Esophagus (tissue), 2 donors: ENCODE results near the gene KCNK5. TPM values are rescaled to one million over a fixed set of nuclear protein-coding genes. Genes with fewer than 3 reads are reported as not detected.

ENCODE experiments used
- H3K27ac ChIP-seq, 2 donors: one replicate each; pipeline ENCODE4 v1.5.1; 2013; ENCODE audit warnings: low read depth in 2 of 2, mild to moderate bottlenecking in 2 of 2, inconsistent platforms in 1 of 2, low read length in 1 of 2, moderate library complexity in 1 of 2
- H3K27me3 ChIP-seq, 2 donors: one replicate each; pipeline ENCODE4 v1.6.1; 2013; ENCODE audit warnings: low read length in 2 of 2, control low read depth in 1 of 2, mild to moderate bottlenecking in 1 of 2; ENCODE audit not compliant: insufficient read depth in 2 of 2, control insufficient read depth in 1 of 2
- H3K36me3 ChIP-seq, 2 donors: one replicate each; pipeline ENCODE4 v1.6.1; 2013; ENCODE audit warnings: low read length in 1 of 2; ENCODE audit not compliant: control insufficient read depth in 2 of 2, insufficient read depth in 2 of 2
- H3K4me1 ChIP-seq, 2 donors: one replicate each; pipeline ENCODE4 v1.6.1; 2013; ENCODE audit warnings: low read length in 1 of 2; ENCODE audit not compliant: control insufficient read depth in 2 of 2, insufficient read depth in 2 of 2
- H3K4me3 ChIP-seq, 2 donors: one replicate each; pipeline ENCODE4 v1.5.1; 2013; ENCODE audit warnings: low read length in 2 of 2, mild to moderate bottlenecking in 2 of 2, low read depth in 1 of 2, moderate library complexity in 1 of 2
- H3K9me3 ChIP-seq, 2 donors: one replicate each; pipeline ENCODE4 v1.6.1; 2013; ENCODE audit warnings: mild to moderate bottlenecking in 2 of 2, low read depth in 1 of 2, low read length in 1 of 2, moderate library complexity in 1 of 2; ENCODE audit not compliant: control insufficient read depth in 2 of 2, insufficient read depth in 1 of 2
- WGBS, 2 donors: extraction: QIAGEN DNeasy Blood & Tissue Kit; methylation state at CpG; one replicate each; pipeline ENCODE4 v1.1.7; 2013; 5-methylcytosine and 5-hydroxymethylcytosine counted together
- polyA plus RNA-seq, 2 donors: library from polyadenylated mRNA; stranded (reverse); fragments of 200-250 nt; gene quantifications; one replicate each; pipeline ENCODE4 v1.2.3, GENCODE V29; 2013
- donor health status: healthy with polysubstance abuse.
- donor health status: Bipolar disorder and iron deficiency.

KCNK5 gene
- polyA plus RNA-seq, 2 donors: 2.5 to 2.7 TPM

- Histone ChIP-seq H3K27ac (no peak overlapping the region), H3K36me3 (peaks cover 0 to 2% of the 10 kb centered on the region in 2 donors), H3K27me3 (no peaks in the 10 kb centered on the region), H3K4me1 (peaks cover 7 to 57% of the 10 kb centered on the region in 2 donors), H3K9me3 (no peaks in the 10 kb centered on the region), H3K4me3 (no peak overlapping the region)
- 83% methylated on average over 5 of the region's 5 CpGs for WGBS, 2 donors
Observed at GRCh38 chr6:39210450-39210849, 18.8 kb downstream of the KCNK5 start.

- no peaks in the 10 kb centered on the region for H3K9me3 ChIP-seq
- peaks cover 0 to 4% of the 10 kb centered on the region in 2 donors for H3K36me3 ChIP-seq
- H3K27me3 ChIP-seq: no peaks in the 10 kb centered on the region
- 27 to 40% methylated on average over 6 of the region's 6 CpGs for WGBS, 2 donors
- H3K4me1 ChIP-seq: peaks cover 7 to 57% of the 10 kb centered on the region in 2 donors
- H3K4me3 ChIP-seq: no peak overlapping the region
- H3K27ac ChIP-seq: peak overlapping the region; percentile 60 to 72
Observed at GRCh38 chr6:39209911-39210310, 19.4 kb downstream of the KCNK5 start.

- Histone ChIP-seq H3K9me3 (no peaks in the 10 kb centered on the region), H3K4me3 (no peak overlapping the region), H3K36me3 (peaks cover 0 to 4% of the 10 kb centered on the region in 2 donors), H3K27ac (peak overlapping the region; percentile 60 to 72), H3K27me3 (no peaks in the 10 kb centered on the region), H3K4me1 (peaks cover 7 to 57% of the 10 kb centered on the region in 2 donors)
- 36 to 43% methylated on average over 6 of the region's 6 CpGs for WGBS, 2 donors
Observed at GRCh38 chr6:39209360-39209811, 19.9 kb downstream of the KCNK5 start.

GRCh38 chr6:39208223-39208739 lies 21.0 kb downstream of the KCNK5 start:
- H3K36me3 ChIP-seq: peaks cover 0 to 4% of the 10 kb centered on the region in 2 donors
- H3K27me3 ChIP-seq: no peaks in the 10 kb centered on the region
- H3K4me3 ChIP-seq: no peak overlapping the region
- H3K9me3 ChIP-seq: no peaks in the 10 kb centered on the region
- no peak overlapping the region for H3K27ac ChIP-seq
- 56 to 69% methylated on average over 6 of the region's 6 CpGs for WGBS, 2 donors
- peaks cover 12 to 58% of the 10 kb centered on the region in 2 donors for H3K4me1 ChIP-seq

GRCh38 chr6:39207416-39208222 lies 21.7 kb downstream of the KCNK5 start:
- Histone ChIP-seq H3K4me3 (no peak overlapping the region), H3K9me3 (no peaks in the 10 kb centered on the region), H3K36me3 (peaks cover 0 to 4% of the 10 kb centered on the region in 2 donors), H3K27me3 (no peaks in the 10 kb centered on the region), H3K4me1 (peaks cover 12 to 59% of the 10 kb centered on the region in 2 donors), H3K27ac (no peak overlapping the region)
- WGBS, 2 donors: 75 to 91% methylated on average over 8 of the region's 8 CpGs

GRCh38 chr6:39206250-39206721 lies 23.0 kb downstream of the KCNK5 start:
- WGBS, 2 donors: 63 to 68% methylated on average over 10 of the region's 10 CpGs

DNA sequence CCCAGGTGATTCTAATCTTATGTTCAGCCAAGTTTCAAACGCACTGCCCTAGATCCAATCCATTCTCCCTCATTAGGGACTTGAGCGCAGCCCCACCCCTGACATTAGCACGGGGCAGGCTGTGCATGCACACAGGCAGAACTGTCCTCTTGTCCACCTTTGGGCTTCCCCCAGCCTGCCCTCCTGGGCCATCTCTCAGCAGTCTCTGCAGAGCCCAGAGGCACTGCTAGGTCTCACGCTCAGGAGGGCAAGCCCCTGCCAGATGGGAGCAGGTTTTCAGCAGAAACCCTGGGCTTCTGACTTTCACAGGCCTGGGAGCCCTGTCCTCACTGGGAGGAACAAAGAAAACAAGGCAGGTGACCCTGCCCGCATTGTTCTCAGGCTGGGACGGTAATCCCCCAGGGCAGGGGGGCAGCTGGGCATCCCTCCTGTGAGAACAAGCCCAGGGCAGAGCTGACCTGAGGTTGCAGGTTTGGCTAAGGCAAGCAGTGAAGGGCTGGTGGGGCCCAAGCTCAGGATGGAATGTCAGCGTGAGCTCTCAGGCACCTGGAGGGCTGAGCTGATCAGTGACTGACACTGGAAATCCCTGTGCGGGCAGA lies 24.5 kb downstream of the KCNK5 start:
- Histone ChIP-seq H3K36me3 (peaks cover 0 to 1% of the 10 kb centered on the region in 2 donors), H3K4me1 (peaks cover 12 to 53% of the 10 kb centered on the region in 2 donors), H3K9me3 (no peaks in the 10 kb centered on the region), H3K27me3 (no peaks in the 10 kb centered on the region), H3K4me3 (no peak overlapping the region), H3K27ac (no peak overlapping the region)
- 78 to 83% methylated on average over 8 of the region's 8 CpGs for WGBS, 2 donors

More at GRCh38 chr6:39206250-39206721, 23.0 kb downstream of the KCNK5 start:
- Histone ChIP-seq H3K9me3 (no peaks in the 10 kb centered on the region), H3K27me3 (no peaks in the 10 kb centered on the region), H3K4me3 (no peak overlapping the region), H3K36me3 (peaks cover 0 to 4% of the 10 kb centered on the region in 2 donors), H3K27ac (no peak overlapping the region), H3K4me1 (peaks cover 12 to 58% of the 10 kb centered on the region in 2 donors)

GRCh38 chr6:39204160-39204495 lies 25.1 kb downstream of the KCNK5 start:
- H3K27ac ChIP-seq: peak overlapping the region in 1 of 2 donors; percentile 42
- no peaks in the 10 kb centered on the region for H3K27me3 ChIP-seq
- peaks cover 0 to 1% of the 10 kb centered on the region in 2 donors for H3K36me3 ChIP-seq
- H3K4me1 ChIP-seq: peaks cover 10 to 52% of the 10 kb centered on the region in 2 donors
- 60 to 78% methylated on average over 4 of the region's 4 CpGs for WGBS, 2 donors
- H3K4me3 ChIP-seq: no peak overlapping the region
- no peaks in the 10 kb centered on the region for H3K9me3 ChIP-seq

DNA sequence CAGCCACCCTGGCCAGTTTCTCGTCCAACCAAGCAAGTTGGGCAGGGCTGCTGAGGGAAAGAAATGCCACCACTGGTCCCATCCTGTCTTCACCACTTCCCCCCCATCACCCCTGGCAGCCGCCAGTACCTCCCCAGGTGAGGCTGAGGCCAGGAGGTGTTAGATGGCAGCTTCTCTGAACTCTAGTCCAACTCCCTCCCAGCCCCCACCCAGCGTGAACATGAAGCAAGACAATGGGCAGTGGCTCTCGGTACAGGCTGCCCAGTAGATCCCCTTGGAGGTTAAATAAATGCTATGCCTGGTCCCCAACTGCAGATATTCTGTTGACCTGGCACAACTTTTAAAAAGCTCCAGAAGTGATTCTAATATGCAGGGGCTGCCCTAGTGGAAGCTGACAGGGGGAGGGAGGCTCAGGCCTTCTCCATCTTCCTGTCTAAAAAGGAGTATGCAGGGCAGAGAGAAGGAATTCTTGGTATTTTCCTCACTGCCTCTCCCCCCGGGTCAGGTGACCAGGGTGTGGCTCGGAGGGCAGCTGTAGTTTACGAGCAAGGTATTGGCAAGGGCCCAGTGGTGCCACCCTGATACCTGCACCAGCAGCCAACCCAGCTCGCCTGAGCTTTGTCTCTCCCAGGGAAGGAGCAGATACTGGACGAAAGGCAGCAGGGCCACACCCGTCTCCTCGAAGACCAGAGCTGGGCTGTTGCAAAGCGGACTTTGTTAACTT lies 25.7 kb downstream of the KCNK5 start:
- Histone ChIP-seq H3K4me1 (peaks cover 9 to 50% of the 10 kb centered on the region in 2 donors), H3K27me3 (no peaks in the 10 kb centered on the region), H3K4me3 (no peak overlapping the region), H3K36me3 (peaks cover 0 to 1% of the 10 kb centered on the region in 2 donors), H3K27ac (peak overlapping the region in 1 of 2 donors; percentile 42), H3K9me3 (no peaks in the 10 kb centered on the region)
- 51 to 53% methylated on average over 12 of the region's 12 CpGs for WGBS, 2 donors
